ENCODE measurements around the gene TMEM247. TPM values are rescaled to one million over a fixed set of nuclear protein-coding genes. Genes with fewer than 3 reads are reported as not detected.

The TMEM247 gene
- total RNA-seq, 1 experiment from 2014 or later, result not detected

DNA sequence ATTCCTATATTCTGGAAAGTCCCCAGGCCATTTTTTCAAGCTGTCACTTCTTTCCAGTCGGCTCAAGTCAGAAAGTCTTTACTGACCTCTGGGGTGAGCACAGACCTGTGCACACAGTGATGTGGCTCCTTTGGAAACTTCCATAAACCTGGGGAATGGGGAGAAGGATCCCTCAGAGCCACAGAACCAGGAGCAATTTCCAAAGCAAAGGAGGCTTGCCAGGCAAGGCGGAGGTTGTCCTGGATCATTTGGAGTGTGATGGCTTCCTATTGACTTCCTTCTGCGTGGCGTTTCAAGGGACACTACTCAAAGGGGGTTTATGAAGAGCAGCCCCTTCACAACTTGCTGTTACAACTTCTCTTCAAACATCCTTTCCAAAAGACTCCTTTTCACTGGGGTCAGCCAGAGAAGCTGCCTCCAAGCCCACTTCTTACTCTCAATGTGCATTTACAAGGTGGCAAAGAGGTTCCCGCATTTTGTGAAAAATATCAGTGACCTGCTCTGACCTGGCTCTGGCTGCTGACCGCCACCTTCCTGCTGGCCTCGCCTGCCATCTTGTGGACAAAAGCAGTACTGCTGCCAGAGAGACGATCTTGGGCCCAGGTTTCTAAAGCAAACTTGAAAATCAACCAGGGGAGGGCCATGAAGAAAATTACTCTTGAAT lies 18.2 kb upstream of the TMEM247 start:
- no peaks in the 10 kb centered on the region for H3K27me3 Mint-ChIP-seq (ENCODE audit: unreplicated experiment)
- no TSS peak for BruUV-seq (replicated peaks)
- no peak overlapping the region for H3K4me3 Mint-ChIP-seq (ENCODE audit: low read depth, unreplicated experiment)
- H3K36me3 Mint-ChIP-seq (ENCODE audit: insufficient read depth, unreplicated experiment), result no peaks in the 10 kb centered on the region
- no peak overlapping the region for H3K27ac Mint-ChIP-seq (ENCODE audit: unreplicated experiment)
- H3K9me3 Mint-ChIP-seq (ENCODE audit: low read depth, unreplicated experiment), result no peaks in the 10 kb centered on the region
- H3K4me1 Mint-ChIP-seq (ENCODE audit: low read depth, unreplicated experiment), result peaks cover 22% of the 10 kb centered on the region
- intact Hi-C loops (cut with micrococcal nuclease; ENCODE audit: unreplicated experiment), result loop anchor here (1.0 to 2.0 kb wide), 3 partner anchors 94 to 468 kb away; no protein-coding TSS in a partner anchor
- CTCF ChIA-PET, result interaction anchor here (0.6 to 1.3 kb wide), 2 partner anchors 398 to 418 kb away, joined by 3 to 4 read pairs; no protein-coding TSS in a partner anchor
- TF ChIP-seq, protein P1, sequence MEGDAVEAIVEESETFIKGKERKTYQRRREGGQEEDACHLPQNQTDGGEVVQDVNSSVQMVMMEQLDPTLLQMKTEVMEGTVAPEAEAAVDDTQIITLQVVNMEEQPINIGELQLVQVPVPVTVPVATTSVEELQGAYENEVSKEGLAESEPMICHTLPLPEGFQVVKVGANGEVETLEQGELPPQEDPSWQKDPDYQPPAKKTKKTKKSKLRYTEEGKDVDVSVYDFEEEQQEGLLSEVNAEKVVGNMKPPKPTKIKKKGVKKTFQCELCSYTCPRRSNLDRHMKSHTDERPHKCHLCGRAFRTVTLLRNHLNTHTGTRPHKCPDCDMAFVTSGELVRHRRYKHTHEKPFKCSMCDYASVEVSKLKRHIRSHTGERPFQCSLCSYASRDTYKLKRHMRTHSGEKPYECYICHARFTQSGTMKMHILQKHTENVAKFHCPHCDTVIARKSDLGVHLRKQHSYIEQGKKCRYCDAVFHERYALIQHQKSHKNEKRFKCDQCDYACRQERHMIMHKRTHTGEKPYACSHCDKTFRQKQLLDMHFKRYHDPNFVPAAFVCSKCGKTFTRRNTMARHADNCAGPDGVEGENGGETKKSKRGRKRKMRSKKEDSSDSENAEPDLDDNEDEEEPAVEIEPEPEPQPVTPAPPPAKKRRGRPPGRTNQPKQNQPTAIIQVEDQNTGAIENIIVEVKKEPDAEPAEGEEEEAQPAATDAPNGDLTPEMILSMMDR (IDR thresholded peaks at IDR 0.05; ENCODE audit: unreplicated experiment), result peak; percentile 91
- DNase-seq, result peak; percentile 82

- no peaks in the 10 kb centered on the region for H3K27me3 Mint-ChIP-seq (ENCODE audit: unreplicated experiment)
- no peak overlapping the region for H3K27ac Mint-ChIP-seq (ENCODE audit: unreplicated experiment)
- DNase-seq, result no peak
- intact Hi-C loops (cut with micrococcal nuclease; ENCODE audit: unreplicated experiment), result loop anchor here (1.0 to 2.0 kb wide), 3 partner anchors 95 to 468 kb away; no protein-coding TSS in a partner anchor
- H3K9me3 Mint-ChIP-seq (ENCODE audit: low read depth, unreplicated experiment), result no peaks in the 10 kb centered on the region
- no peak overlapping the region for H3K4me3 Mint-ChIP-seq (ENCODE audit: low read depth, unreplicated experiment)
- H3K4me1 Mint-ChIP-seq (ENCODE audit: low read depth, unreplicated experiment), result peaks cover 22% of the 10 kb centered on the region
- TF ChIP-seq, protein P1 (IDR thresholded peaks at IDR 0.05; ENCODE audit: unreplicated experiment), result no peak
- BruUV-seq (replicated peaks), result no TSS peak
- CTCF ChIA-PET, result interaction anchor here (0.8 kb wide), 1 partner anchor 168 kb away, joined by 3 read pairs; no protein-coding TSS in a partner anchor
- H3K36me3 Mint-ChIP-seq (ENCODE audit: insufficient read depth, unreplicated experiment), result no peaks in the 10 kb centered on the region
These were observed 17.6 kb upstream of the TMEM247 start for GRCh38 chr2:46461709-46462171.

- H3K4me3 Mint-ChIP-seq (ENCODE audit: low read depth, unreplicated experiment), result no peak overlapping the region
- H3K4me1 Mint-ChIP-seq (ENCODE audit: low read depth, unreplicated experiment), result peaks cover 22% of the 10 kb centered on the region
- BruUV-seq (replicated peaks), result no TSS peak
- H3K36me3 Mint-ChIP-seq (ENCODE audit: insufficient read depth, unreplicated experiment), result no peaks in the 10 kb centered on the region
- no peaks in the 10 kb centered on the region for H3K27me3 Mint-ChIP-seq (ENCODE audit: unreplicated experiment)
- intact Hi-C loops (cut with micrococcal nuclease; ENCODE audit: unreplicated experiment), result no loop called here
- TF ChIP-seq, protein P1 (IDR thresholded peaks at IDR 0.05; ENCODE audit: unreplicated experiment), result no peak
- CTCF ChIA-PET, result no interaction called here
- no peak for DNase-seq
- no peaks in the 10 kb centered on the region for H3K9me3 Mint-ChIP-seq (ENCODE audit: low read depth, unreplicated experiment)
- H3K27ac Mint-ChIP-seq (ENCODE audit: unreplicated experiment), result no peak overlapping the region
These were observed 16.4 kb upstream of the TMEM247 start for GRCh38 chr2:46462936-46463335.

DNA sequence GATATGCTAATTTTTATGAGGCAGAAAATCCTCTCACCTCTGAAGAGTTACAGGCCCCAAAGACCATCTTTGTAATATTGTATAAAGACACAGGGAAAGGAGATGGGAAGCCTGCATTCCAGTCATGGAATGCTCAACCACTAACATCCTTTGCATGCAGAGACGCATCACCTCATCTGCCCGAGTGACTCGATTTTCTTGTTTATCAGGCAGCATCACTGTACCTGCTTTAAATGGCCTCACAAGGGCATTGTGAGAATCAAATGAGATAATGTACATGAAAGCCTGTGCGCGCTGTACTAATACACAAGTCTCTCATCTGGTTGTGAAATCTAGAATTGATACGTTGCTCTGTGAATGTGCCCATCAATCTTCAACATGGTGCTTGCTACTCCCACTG lies 10.2 kb upstream of the TMEM247 start:
- H3K9me3 Mint-ChIP-seq (ENCODE audit: low read depth, unreplicated experiment), result no peaks in the 10 kb centered on the region
- peaks cover 34% of the 10 kb centered on the region for H3K27me3 Mint-ChIP-seq (ENCODE audit: unreplicated experiment)
- BruUV-seq (replicated peaks), result no TSS peak
- H3K4me1 Mint-ChIP-seq (ENCODE audit: low read depth, unreplicated experiment), result peaks cover 8% of the 10 kb centered on the region
- CTCF ChIA-PET, result no interaction called here
- intact Hi-C loops (cut with micrococcal nuclease; ENCODE audit: unreplicated experiment), result no loop called here
- TF ChIP-seq, protein P1 (IDR thresholded peaks at IDR 0.05; ENCODE audit: unreplicated experiment), result no peak
- no peaks in the 10 kb centered on the region for H3K36me3 Mint-ChIP-seq (ENCODE audit: insufficient read depth, unreplicated experiment)
- no peak overlapping the region for H3K27ac Mint-ChIP-seq (ENCODE audit: unreplicated experiment)
- DNase-seq, result no peak
- H3K4me3 Mint-ChIP-seq (ENCODE audit: low read depth, unreplicated experiment), result no peak overlapping the region
